ENCODE measurements around the gene CENPH. TPM values are rescaled to one million over a fixed set of nuclear protein-coding genes. Genes with fewer than 3 reads are reported as not detected.

The CENPH gene
- polyA plus RNA-seq, 1 donor from 2014 or later = 9.7 TPM

- no peaks in the 10 kb centered on the region for H3K9me3 ChIP-seq (ENCODE audit: low read length)
- H3K27ac ChIP-seq (ENCODE audit: low read length) = no peak within 1 kb of the TSS
- H3F3A ChIP-seq (ENCODE audit: insufficient read depth, low read length, poor library complexity, severe bottlenecking) = no peaks in the 10 kb centered on the region
- H3K4me3 ChIP-seq (ENCODE audit: low read length) = peak within 1 kb of the TSS; percentile 88
- H4K20me1 ChIP-seq (ENCODE audit: insufficient read depth) = no peaks in the 10 kb centered on the region
- TF ChIP-seq EZH2 (IDR thresholded peaks at IDR 0.05; ENCODE audit: borderline replicate concordance, insufficient read depth, low read length, poor library complexity, severe bottlenecking) (no peak), REST (IDR thresholded peaks at IDR 0.05; ENCODE audit: borderline replicate concordance) (no peak), MXI1 (conservative IDR thresholded peaks at IDR 0.05; ENCODE audit: poor library complexity, severe bottlenecking) (peak; percentile 100), EP300 (conservative IDR thresholded peaks at IDR 0.05; ENCODE audit: poor library complexity, severe bottlenecking) (no peak), CTCF (IDR thresholded peaks at IDR 0.05; ENCODE audit: poor library complexity, severe bottlenecking) (peak; percentile 29), TAF1 (IDR thresholded peaks at IDR 0.05; ENCODE audit: low read depth) (no peak), RAD21 (conservative IDR thresholded peaks at IDR 0.05) (no peak), SMC3 (conservative IDR thresholded peaks at IDR 0.05; ENCODE audit: poor library complexity) (no peak), POLR2AphosphoS5 (IDR thresholded peaks at IDR 0.05) (peak; percentile 60)
- peak within 1 kb of the TSS; percentile 77 for H3K4me2 ChIP-seq (ENCODE audit: low read length)
- H3K27me3 ChIP-seq (ENCODE audit: insufficient read depth, low read depth, low read length) = no peaks in the 10 kb centered on the region
- H3K79me2 ChIP-seq (replicated peaks; ENCODE audit: insufficient read depth, low read length) = peaks cover 11% of the 10 kb centered on the region
- H3K9ac ChIP-seq (ENCODE audit: low read length) = peak within 1 kb of the TSS; percentile 47
- no peaks in the 10 kb centered on the region for H3K9me2 ChIP-seq (ENCODE audit: insufficient read depth, low read length)
- H2AFZ ChIP-seq (ENCODE audit: low read depth, low read length) = peak within 1 kb of the TSS; percentile 80
- no peaks in the 10 kb centered on the region for H3K36me3 ChIP-seq (ENCODE audit: insufficient read depth, low read length)
These were observed 22.5 kb upstream of the CENPH start, which contains the start of gene CCNB1 for GRCh38 chr5:69166686-69167492. TSS of gene CCNB1 (plus strand) at chr5:69167150. CDS start at chr5:69167263, 113 bp downstream.

GRCh38 chr5:69167493-69167855, 21.9 kb upstream of the CENPH start:
- Histone ChIP-seq H3K9me3 (ENCODE audit: low read length) (no peaks in the 10 kb centered on the region), H3K9me2 (ENCODE audit: insufficient read depth, low read length) (no peaks in the 10 kb centered on the region), H3K36me3 (ENCODE audit: insufficient read depth, low read length) (no peaks in the 10 kb centered on the region), H4K20me1 (ENCODE audit: insufficient read depth) (no peaks in the 10 kb centered on the region), H3K4me3 (ENCODE audit: low read length) (peak overlapping the region; percentile 88), H3F3A (ENCODE audit: insufficient read depth, low read length, poor library complexity, severe bottlenecking) (no peaks in the 10 kb centered on the region), H3K9ac (ENCODE audit: low read length) (peak overlapping the region; percentile 47), H3K27me3 (ENCODE audit: insufficient read depth, low read depth, low read length) (no peaks in the 10 kb centered on the region), H2AFZ (ENCODE audit: low read depth, low read length) (peak overlapping the region; percentile 80), H3K79me2 (replicated peaks; ENCODE audit: insufficient read depth, low read length) (peaks cover 11% of the 10 kb centered on the region), H3K4me2 (ENCODE audit: low read length) (peak overlapping the region; percentile 77), H3K27ac (ENCODE audit: low read length) (no peak overlapping the region)
- TF ChIP-seq TAF1 (IDR thresholded peaks at IDR 0.05; ENCODE audit: low read depth) = no peak
- TF ChIP-seq MXI1 (conservative IDR thresholded peaks at IDR 0.05; ENCODE audit: poor library complexity, severe bottlenecking) = no peak
- TF ChIP-seq EP300 (conservative IDR thresholded peaks at IDR 0.05; ENCODE audit: poor library complexity, severe bottlenecking) = no peak
- TF ChIP-seq POLR2AphosphoS5 (IDR thresholded peaks at IDR 0.05) = no peak
- TF ChIP-seq RAD21 (conservative IDR thresholded peaks at IDR 0.05) = no peak
